Fibroblast of lung (primary cell): Measurements from ENCODE around the gene GPC3. TPM values are rescaled to one million over a fixed set of nuclear protein-coding genes. Genes with fewer than 3 reads are reported as not detected.

Experiments
- DNase-seq, 2 donors: peaks; one replicate each; pipeline versions ENCODE4 v3.0.0 to v3.0.0-alpha.2; 2010; ENCODE audit warnings: low read depth in 2 of 2
- H2AFZ ChIP-seq: 2 replicates; pipeline ENCODE4 v1.5.1; 2012; ENCODE audit warnings: low read length, control low read depth, inconsistent platforms
- H3K27ac ChIP-seq: 2 replicates; pipeline ENCODE4 v1.5.1; 2011; ENCODE audit warnings: low read length, control low read depth; ENCODE audit not compliant: insufficient read depth
- H3K27me3 ChIP-seq: 2 replicates; pipeline ENCODE4 v1.5.1; 2011; ENCODE audit warnings: mild to moderate bottlenecking, low read length; ENCODE audit not compliant: control insufficient read depth, insufficient read depth
- H3K36me3 ChIP-seq: 2 replicates; pipeline ENCODE4 v1.5.1; 2011; ENCODE audit warnings: low read length; ENCODE audit not compliant: control insufficient read depth, insufficient read depth
- H3K4me1 ChIP-seq: 2 replicates; pipeline ENCODE4 v1.5.1; 2011; ENCODE audit warnings: low read length; ENCODE audit not compliant: control insufficient read depth, insufficient read depth; ENCODE audit errors: extremely low read depth
- H3K4me2 ChIP-seq: 2 replicates; pipeline ENCODE4 v1.5.1; 2011; ENCODE audit warnings: low read length, control low read depth; ENCODE audit not compliant: insufficient read depth; ENCODE audit errors: extremely low read depth
- H3K4me3 ChIP-seq, 4 experiments: fragments of 200-600 bp in 1 of 4; sonication (generic) in 1 of 4; replicated peaks in 1 of 4; 2 replicates each; pipeline ENCODE4 v1.5.1; 2011 to 2016; ENCODE audit warnings: low read length in 4 of 4, low read depth in 3 of 4, mild to moderate bottlenecking in 3 of 4, control low read depth in 2 of 4, inconsistent platforms in 1 of 4, mixed read lengths in 1 of 4; ENCODE audit not compliant: insufficient read depth in 1 of 4; ENCODE audit errors: control extremely low read depth in 1 of 4
- H3K79me2 ChIP-seq: 2 replicates; pipeline ENCODE4 v1.5.1; 2012; ENCODE audit warnings: mild to moderate bottlenecking, low read length, inconsistent platforms; ENCODE audit not compliant: control insufficient read depth, insufficient read depth
- H3K9ac ChIP-seq: 2 replicates; pipeline ENCODE4 v1.5.1; 2011; ENCODE audit warnings: mild to moderate bottlenecking, low read length, control low read depth; ENCODE audit not compliant: insufficient read depth
- H3K9me3 ChIP-seq: 2 replicates; pipeline ENCODE4 v1.5.1; 2012; ENCODE audit warnings: low read depth, low read length; ENCODE audit not compliant: control insufficient read depth, insufficient read depth
- H4K20me1 ChIP-seq: 2 replicates; pipeline ENCODE4 v1.5.1; 2011; ENCODE audit warnings: low read length; ENCODE audit not compliant: control insufficient read depth, insufficient read depth; ENCODE audit errors: extremely low read depth
- CTCF ChIP-seq, 2 donors: IDR thresholded peaks in 1 of 2; conservative IDR thresholded peaks in 1 of 2; 1 replicate in 1 of 2; 2 replicates in 1 of 2; pipeline ENCODE4 v1.5.1; 2011 to 2012; ENCODE audit warnings: low read length in 2 of 2, control low read depth in 1 of 2, inconsistent platforms in 1 of 2, low read depth in 1 of 2, mild to moderate bottlenecking in 1 of 2
- EZH2 ChIP-seq: IDR thresholded peaks from 2 replicates; pipeline ENCODE4 v1.5.1; 2012; ENCODE audit warnings: low read length, control low read depth, mild to moderate bottlenecking; ENCODE audit errors: missing control alignments
- polyA plus RNA-seq, 2 donors: library from polyadenylated mRNA; depleted of rRNA in 1 of 2; stranded (reverse) in 1 of 2; unstranded in 1 of 2; fragments of >200 nt; gene quantifications; 2 replicates each; pipeline ENCODE4 v1.2.1, GENCODE V29; 2011 to 2012; ENCODE audit warnings: missing spikeins in 1 of 2
- total RNA-seq: library from RNA; depleted of rRNA; stranded (reverse); fragments of >200 nt; gene quantifications from 2 replicates; pipeline ENCODE4 v1.2.1, GENCODE V29; 2014

Gene GPC3
- total and polyA plus RNA-seq, 2 donors (not counting 1 experiment from before 2014, with no cell fraction given) = 6.4 to 7.1 TPM

- H3K9ac ChIP-seq = no peak overlapping the region
Measured at GRCh38 chrX:133868682-133869081, 116.7 kb downstream of the GPC3 start.

GRCh38 chrX:133868250-133868649, 117.1 kb downstream of the GPC3 start:
- DNase-seq = no peak
- no peak overlapping the region for H3K4me2 ChIP-seq
- no peak overlapping the region for H2AFZ ChIP-seq
- no peaks in the 10 kb centered on the region for H3K27me3 ChIP-seq
- no peak overlapping the region for H3K9ac ChIP-seq
- H3K36me3 ChIP-seq = no peaks in the 10 kb centered on the region
- no peaks in the 10 kb centered on the region for H3K79me2 ChIP-seq
- no peaks in the 10 kb centered on the region for H4K20me1 ChIP-seq
- H3K27ac ChIP-seq = no peak overlapping the region
- no peaks in the 10 kb centered on the region for H3K4me1 ChIP-seq
- TF ChIP-seq EZH2 (no peak), CTCF (conservative IDR thresholded peaks at IDR 0.05 in 1 of 2, IDR thresholded peaks at IDR 0.05 in 1 of 2; ENCODE audit: low read depth in 1 of 2, low read length in 2 of 2) (no peak)
- no peaks in the 10 kb centered on the region for H3K9me3 ChIP-seq
- H3K4me3 ChIP-seq = no peak overlapping the region

More at GRCh38 chrX:133868682-133869081, 116.7 kb downstream of the GPC3 start:
- Histone ChIP-seq H3K4me2 (no peak overlapping the region), H3K9me3 (no peaks in the 10 kb centered on the region), H3K27ac (no peak overlapping the region), H2AFZ (no peak overlapping the region), H3K4me1 (no peaks in the 10 kb centered on the region), H4K20me1 (no peaks in the 10 kb centered on the region), H3K36me3 (no peaks in the 10 kb centered on the region), H3K4me3 (no peak overlapping the region), H3K79me2 (no peaks in the 10 kb centered on the region), H3K27me3 (no peaks in the 10 kb centered on the region)
- TF ChIP-seq EZH2 (no peak), CTCF (conservative IDR thresholded peaks at IDR 0.05 in 1 of 2, IDR thresholded peaks at IDR 0.05 in 1 of 2; ENCODE audit: low read depth in 1 of 2, low read length in 2 of 2) (no peak)
- DNase-seq = no peak

- Histone ChIP-seq H3K27me3 (no peaks in the 10 kb centered on the region), H4K20me1 (no peaks in the 10 kb centered on the region), H3K9me3 (no peaks in the 10 kb centered on the region), H3K4me3 (no peak overlapping the region), H3K79me2 (no peaks in the 10 kb centered on the region), H2AFZ (no peak overlapping the region), H3K36me3 (no peaks in the 10 kb centered on the region), H3K4me1 (no peaks in the 10 kb centered on the region), H3K9ac (no peak overlapping the region), H3K27ac (no peak overlapping the region), H3K4me2 (no peak overlapping the region)
- DNase-seq = no peak
- TF ChIP-seq CTCF (conservative IDR thresholded peaks at IDR 0.05 in 1 of 2, IDR thresholded peaks at IDR 0.05 in 1 of 2; ENCODE audit: low read depth in 1 of 2, low read length in 2 of 2) (no peak), EZH2 (no peak)
Measured at GRCh38 chrX:133865761-133866471, 119.5 kb downstream of the GPC3 start.
